A172 (cell line): ENCODE results near the gene PGA3. TPM values are rescaled to one million over a fixed set of nuclear protein-coding genes. Genes with fewer than 3 reads are reported as not detected.
A peak's percentile ranks its signal among the peaks of the same experiment; 100 is the strongest.
"Not testable (repeated sequence)": the region's sequence is repeated elsewhere in the genome, so short reads cannot be mapped to it uniquely, and the experiment has no call there.

ENCODE experiments used
- DNase-seq: peaks from one replicate; pipeline ENCODE4 v3.0.0-alpha.2; 2015; ENCODE audit warnings: low spot score
- total RNA-seq: library from RNA; depleted of rRNA; stranded (reverse); fragments of >200 nt; shearing (Covaris generic); gene quantifications from 2 replicates; pipeline ENCODE4 v1.2.3, GENCODE V29; 2014; rRNA removed

PGA3 gene
- total RNA-seq, 1 experiment from 2014 or later = not detected

DNA sequence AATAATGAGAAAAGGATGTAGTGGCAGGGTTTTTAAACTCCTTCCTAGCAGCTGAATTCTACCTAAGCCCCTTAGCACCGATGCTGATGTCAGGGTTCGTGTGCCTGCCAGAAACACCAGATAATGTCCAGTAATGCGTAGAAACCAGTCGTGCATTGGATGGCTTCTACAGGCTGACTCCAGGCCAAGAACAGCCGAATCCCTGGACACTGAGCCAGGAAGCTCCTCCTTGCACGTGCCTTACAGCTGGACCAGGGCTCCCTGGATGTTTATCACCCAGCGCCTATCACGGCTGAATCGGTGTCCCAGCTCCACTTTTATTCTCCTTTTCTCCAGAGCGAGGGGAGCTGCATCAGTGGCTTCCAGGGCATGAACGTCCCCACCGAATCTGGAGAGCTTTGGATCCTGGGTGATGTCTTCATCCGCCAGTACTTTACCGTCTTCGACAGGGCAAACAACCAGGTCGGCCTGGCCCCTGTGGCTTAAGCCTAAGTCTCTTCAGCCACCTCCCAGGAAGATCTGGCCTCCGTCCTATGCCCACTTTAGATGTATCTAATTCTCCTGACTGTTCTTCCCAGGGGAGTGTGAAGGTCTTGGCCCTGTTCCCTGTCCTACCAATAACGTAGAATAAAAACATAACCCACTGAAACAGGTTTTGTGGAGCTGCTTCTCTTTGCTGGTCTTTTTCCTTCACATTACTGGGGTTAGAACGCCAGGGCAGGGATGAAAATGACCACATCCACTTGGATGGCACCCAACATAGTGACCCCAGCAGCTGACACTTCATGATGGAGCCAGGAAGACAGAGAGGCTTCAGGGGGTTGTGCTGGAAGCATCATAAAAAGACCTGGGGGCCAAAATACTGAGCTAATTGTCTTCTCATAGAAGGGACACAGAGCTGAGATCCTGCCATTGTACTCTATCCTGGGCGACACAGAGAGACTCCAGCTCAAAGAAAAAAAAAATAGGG lies 47.8 kb downstream of the PGA3 start:
- not testable (repeated sequence) for DNase-seq

DNA sequence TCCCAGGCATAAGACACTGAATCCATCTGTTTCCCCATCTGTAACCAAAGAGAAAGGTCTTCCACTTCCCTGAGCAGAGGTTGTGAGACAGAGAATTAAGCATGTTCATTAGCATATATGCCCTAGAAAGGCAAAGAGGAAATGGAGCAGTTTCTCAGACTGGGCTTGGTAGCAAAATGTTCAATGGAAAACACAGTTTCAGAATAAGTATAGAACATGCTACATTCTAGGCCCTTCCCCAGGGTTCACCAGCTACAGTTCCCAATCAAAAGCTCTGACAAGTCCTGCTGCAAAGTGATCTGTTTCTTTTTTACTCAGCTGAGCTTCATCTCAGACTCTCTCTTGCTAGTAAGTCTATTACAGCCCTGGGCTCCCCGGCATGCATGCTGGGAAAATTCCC lies 49.0 kb downstream of the PGA3 start:
- not testable (repeated sequence) for DNase-seq

DNA sequence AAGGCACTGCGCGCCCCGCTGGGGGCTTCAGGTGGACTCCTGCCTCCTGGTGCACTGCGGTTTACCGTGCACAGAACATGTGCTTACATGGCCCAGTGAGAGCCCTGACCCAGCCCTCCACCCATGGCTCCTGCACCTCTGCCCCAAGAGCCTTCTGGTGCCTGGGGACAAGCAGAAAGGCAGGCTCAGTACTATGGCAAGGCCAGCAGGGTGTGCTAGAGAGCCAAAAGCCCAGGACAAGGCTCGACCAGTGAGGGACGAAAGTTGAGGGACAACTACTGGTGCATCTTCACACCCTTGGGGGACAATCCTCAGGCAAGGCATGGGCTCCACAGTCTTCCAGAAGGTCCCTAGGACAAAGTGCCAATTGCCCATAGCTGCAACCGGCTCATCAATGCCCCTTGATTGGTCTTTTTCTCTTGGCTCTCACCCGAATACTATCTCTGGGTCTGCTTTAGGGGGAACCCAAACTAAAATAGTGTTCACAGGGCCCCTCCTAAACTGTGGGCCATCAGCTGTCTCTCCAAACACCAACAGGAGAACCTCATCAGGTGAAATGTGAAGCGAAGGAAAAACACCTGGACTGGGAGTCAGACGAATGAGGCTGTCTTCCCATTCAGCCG lies 51.2 kb downstream of the PGA3 start:
- peak; percentile 49 for DNase-seq

DNA sequence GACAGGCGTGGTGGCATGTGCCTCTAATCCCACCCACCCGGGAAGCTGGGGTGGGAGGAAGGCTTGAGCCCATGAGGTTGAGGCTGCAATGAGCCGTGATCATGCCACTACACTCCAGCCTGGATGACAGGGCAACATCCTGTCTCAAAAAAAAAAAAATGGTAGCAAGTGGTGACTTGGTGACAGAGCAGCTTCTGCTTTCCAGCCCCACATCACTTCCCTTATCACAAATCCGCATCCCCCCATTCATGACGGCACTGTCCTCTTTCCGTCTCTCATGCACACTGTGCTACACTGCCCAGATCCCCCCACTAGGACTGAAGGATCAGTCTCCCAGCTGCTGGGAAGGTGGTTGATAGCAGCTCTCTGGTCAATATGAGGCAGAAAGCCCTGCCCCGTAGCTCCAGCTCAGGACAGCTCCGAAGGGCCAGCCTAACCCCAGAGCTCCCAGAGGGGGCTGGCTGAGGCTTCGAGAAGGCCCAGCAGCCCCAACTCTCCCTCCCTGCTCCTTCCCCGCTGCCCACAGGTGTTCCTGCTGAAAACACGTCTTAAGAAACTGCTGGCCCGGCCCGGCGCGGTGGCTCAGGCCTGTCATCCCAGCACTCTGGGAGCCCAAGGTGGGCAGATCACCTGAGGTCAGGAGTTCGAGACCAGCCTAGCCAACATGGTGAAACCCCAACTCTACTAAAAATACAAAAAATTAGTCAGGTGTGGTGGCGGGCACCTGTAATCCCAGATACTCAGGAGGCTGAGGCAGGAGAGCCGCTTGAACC lies 53.6 kb downstream of the PGA3 start:
- no peak for DNase-seq

DNA sequence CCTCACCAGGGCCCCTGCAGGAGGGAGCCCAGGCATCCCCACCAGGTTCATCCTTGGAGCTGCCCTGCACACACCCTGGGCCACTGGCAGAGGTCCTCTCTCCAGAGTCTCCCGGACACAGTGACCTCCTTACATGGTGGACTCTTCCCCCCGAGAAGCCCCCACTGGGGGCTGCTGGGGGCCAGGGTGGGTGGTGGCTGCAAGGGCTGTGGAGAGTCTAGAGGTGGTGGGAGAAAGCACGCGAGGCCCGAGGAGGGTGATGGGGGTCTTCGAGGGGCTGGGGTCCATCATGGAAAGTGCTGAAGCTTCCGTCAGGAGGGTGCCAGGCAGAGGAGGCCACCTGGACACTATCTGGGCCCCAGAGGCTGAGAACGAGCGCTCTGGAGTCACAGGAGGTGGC lies 55.2 kb downstream of the PGA3 start:
- DNase-seq = no peak

DNA sequence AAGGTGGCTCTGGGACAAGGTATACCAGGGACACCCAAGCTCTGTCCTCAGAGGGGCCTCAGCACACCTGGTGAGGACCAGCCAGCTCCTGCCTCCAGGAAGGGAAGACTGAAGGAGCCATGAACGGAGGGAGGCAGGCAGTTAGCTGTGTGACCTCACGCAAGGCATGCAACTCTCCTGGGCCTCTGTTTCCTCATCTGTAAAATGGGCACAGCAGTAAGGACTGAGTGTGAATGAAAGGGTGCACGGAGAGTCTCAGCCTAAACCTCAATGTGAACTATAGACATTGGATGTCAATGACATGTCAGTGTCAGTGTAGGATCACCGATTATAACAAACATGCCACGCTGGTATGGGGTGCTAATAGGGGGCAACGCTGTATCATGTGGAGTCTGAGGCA lies 56.0 kb downstream of the PGA3 start:
- DNase-seq = no peak

Other genes starting within 250 kb of the PGA3 start
- not detected in 2 replicates for gene CD6, start 231.8 kb upstream of the PGA3 start, total RNA-seq
- gene CD5, start 101.0 kb upstream of the PGA3 start, total RNA-seq = not detected in 2 replicates
- 9.1 and 9.7 TPM in 2 replicates for gene VPS37C, start 42.1 kb upstream of the PGA3 start, total RNA-seq
- 2.2 TPM in 1 of 2 replicates, not detected in the other for gene PGA4, start 18.8 kb downstream of the PGA3 start, total RNA-seq
- gene PGA5, start 37.7 kb downstream of the PGA3 start, total RNA-seq = 0.17 TPM in 1 of 2 replicates, not detected in the other
- 0.05 TPM in 1 of 2 replicates, not detected in the other for gene VWCE, start 91.8 kb downstream of the PGA3 start, total RNA-seq
- gene DDB1, start 129.6 kb downstream of the PGA3 start, total RNA-seq = 153 and 155 TPM in 2 replicates
- gene TKFC, start 129.7 kb downstream of the PGA3 start, total RNA-seq = 34.7 and 45.9 TPM in 2 replicates
- gene CYB561A3, start 158.4 kb downstream of the PGA3 start, total RNA-seq = 37.1 and 45.0 TPM in 2 replicates
- 10.8 and 41.9 TPM in 2 replicates for gene TMEM138, start 158.9 kb downstream of the PGA3 start, total RNA-seq
- not detected in 2 replicates for gene TMEM216, start 189.1 kb downstream of the PGA3 start, total RNA-seq
- 26.9 and 34.3 TPM in 2 replicates for gene CPSF7, start 226.5 kb downstream of the PGA3 start, total RNA-seq
- 40.3 and 40.6 TPM in 2 replicates for gene SDHAF2, start 226.6 kb downstream of the PGA3 start, total RNA-seq